ENCODE results near the gene MAP6D1.
"Not testable (repeated sequence)": the region's sequence is repeated elsewhere in the genome, so short reads cannot be mapped to it uniquely, and the experiment has no call there.

MAP6D1 gene

DNA sequence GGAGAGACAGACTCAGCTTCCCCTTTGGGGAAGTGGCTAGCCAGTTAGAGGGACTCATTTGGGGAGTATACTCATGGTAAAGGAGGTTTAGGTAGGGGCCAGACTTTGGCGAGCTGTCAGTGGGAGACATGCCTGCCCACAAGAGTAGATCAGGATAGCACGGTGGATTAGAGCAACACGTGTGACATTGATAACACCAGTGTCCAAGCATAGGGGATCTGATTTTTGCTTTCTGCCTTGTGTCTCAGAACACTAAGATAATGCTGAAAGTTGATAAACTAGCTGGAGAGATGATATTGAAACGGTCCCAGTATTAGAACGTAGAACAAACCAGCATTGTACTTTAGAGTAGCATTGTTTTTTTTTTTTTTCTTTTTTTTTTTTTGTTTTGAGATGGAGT is 25.9 kb downstream of the MAP6D1 start:
- no peak for DNase-seq (ENCODE audit: low spot score)

DNA sequence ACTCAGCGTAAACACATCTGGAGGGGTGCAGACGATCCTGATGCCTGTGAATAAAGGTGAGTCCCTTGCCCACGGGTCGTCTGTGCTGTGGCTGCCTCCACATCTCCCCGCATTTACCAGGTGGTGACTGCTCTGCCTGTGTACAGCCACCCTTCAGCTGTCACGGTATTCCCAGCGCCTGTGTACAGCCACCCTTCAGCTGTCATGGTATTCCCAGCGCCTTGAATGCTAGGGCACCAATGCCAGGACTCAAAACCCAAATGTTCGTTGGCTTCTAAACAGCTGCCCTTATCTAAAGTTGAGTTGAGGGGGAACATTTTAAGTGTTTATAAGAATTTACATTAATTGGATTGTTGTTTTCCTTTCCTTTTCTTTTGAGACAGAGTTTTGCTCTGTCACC is 27.4 kb downstream of the MAP6D1 start:
- no peak for DNase-seq (ENCODE audit: low spot score)

DNA sequence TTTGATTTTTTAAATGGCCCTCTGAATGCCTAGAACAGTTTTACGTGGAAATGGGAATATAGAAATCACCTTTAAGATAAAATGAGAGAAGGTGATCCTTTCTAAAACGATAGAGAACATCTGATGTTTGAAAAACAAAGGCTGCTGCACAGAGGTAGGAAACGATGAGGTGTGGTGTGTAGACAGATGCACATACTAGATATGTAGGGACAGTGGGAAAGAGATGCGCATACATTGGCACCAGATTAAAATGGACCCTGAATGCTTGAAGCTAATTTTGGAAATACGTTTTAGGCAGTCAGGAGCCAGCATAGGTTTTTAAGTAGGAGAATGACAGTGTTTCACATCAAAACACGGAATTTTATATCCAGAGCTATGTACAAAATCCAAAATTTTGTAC is 29.0 kb downstream of the MAP6D1 start:
- DNase-seq (ENCODE audit: low spot score): no peak

DNA sequence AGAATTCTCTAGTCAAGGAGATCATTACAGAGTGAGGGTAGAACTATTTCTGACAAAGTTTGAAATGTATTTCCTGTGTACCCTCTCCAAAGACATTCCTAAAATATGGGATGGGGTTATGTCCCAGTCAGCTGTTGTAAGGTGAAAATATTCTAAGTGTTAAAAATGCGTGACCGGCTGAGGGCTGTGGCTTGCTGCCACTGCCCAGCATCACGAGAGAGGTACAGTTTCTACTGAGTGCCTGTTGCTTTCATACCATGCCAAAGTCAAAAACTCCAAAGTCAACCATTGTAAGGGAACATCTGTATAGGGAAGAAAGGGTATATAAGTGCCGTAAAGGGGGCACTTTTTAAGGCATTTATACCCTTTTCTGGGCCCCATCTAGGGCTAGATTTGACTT is 30.9 kb downstream of the MAP6D1 start:
- DNase-seq (ENCODE audit: low spot score): no peak

DNA sequence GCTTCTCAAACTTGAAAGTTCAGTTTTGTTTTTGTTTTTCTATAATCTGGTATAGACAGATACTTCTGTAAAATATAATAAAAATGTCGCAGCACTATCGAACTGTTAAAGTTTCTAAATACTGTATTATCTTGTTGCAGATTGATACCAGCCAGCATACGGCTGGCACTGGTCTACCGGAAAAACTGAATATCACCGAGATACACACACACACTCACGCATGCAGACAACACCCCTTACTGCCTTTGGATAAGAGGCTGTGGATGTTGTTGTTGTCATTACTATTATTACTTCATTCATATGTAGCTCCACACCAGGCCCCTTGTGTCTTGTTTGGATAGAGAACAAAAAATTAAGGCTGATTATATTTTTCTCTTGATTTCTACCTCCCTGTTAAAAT is 32.4 kb downstream of the MAP6D1 start:
- DNase-seq (ENCODE audit: low spot score): no peak

DNA sequence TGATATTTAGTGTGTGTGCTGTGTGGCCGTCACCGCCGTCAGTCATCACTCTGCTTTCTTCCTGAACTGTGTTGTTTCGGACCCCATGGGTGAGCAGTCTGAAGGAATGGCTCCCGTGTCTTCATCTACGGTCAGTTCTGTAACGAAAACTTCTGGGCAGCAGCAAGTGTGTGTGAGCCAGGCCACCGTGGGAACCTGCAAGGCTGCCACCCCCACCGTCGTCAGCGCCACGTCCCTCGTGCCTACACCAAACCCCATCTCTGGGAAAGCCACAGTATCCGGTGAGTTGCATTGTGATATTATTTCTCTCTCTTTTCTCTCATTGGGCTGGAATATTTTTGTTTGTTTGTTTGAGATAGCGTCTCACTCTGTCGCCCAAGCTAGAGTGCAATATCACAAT is 34.7 kb downstream of the MAP6D1 start:
- no peak for DNase-seq (ENCODE audit: low spot score)

DNA sequence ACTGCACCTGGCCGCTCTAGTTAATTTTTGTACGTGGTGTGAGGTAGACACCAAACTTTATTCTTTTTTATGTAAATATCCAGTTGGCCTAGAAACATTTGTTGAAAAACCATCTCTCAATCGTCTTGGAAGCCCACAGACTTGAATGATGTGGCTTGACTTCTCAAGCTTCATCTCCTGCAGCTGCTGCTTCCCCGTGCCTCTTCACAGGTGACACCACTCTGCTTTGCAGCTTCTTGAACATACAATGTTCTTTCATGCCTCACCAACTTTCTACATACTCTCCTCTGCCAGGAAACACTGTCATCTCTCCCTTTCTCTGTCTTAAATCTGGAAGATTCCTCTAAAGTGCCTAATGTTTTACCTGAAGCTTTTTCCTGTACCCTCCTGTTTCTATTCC is 35.6 kb downstream of the MAP6D1 start:
- DNase-seq (ENCODE audit: low spot score): no peak

DNA sequence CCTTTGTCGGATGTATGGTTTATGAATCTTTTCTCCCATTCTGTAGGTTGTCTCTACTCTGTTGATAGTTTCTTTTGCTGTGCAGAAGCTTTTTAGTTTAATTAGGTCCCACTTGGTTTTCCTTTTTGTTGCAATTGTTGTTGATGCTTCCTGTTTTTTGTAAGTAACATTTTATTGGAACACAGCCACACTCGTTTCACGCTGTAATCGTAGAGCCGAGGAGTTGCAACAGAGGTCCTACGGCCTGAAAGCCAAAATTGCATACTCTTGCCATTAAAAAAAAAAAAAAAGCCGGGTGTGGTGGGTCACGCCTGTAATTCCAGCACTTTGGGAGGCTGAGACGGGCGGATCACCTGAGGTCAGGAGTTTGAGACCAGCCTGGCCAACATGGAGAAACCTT is 40.9 kb downstream of the MAP6D1 start:
- DNase-seq (ENCODE audit: low spot score): not testable (repeated sequence)

DNA sequence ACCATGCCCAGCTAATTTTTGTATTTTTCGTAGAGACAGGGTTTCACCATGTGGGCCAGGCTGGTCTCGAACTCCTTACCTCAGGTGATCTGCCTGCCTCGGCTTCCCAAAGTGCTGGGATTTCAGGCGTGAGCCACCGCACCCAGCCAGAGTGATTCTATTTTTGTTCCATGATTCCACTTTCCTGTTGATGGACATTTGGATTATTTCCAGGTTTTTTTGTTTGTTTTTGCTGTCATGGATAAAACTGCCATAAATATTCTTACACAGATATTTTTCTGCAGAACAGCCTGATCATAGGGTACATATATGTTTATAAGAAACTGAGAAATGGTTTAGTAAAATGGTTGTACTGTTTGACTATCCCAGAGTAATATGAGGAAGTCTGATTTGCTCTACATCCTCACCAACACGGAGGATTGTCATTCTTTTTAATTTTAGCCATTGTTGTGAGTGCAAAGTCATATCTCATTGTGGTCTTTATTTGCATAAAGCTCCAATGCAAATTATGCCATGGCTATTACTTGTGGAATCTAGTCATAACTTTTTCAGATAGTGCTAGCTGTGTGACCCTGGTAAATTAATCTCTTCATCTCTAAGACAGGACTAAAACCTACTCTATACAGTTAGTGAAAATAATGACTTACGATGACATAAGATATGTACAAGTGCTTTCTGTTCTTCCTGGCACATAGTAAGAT is 42.7 kb downstream of the MAP6D1 start:
- no peak for DNase-seq (ENCODE audit: low spot score)

DNA sequence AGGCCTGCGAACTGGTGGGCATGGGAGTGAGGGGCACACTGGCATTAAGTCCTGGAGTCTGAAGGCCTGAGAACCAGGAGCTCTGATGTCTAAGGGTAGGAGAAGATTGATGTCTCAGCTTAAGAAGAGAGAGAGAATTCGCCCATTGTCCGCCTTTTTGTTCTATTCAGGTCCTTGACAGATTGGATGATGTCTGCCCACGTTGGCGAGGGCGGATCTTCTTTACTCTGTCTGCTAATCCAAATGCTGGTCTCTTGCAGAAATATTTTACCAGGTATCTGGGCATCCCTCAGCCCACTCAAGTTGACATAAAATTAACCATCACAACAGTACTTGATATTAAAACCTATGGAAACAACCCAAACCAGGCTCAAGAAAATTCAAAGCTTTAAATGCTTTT is 44.1 kb downstream of the MAP6D1 start:
- no peak for DNase-seq (ENCODE audit: low spot score)

DNA sequence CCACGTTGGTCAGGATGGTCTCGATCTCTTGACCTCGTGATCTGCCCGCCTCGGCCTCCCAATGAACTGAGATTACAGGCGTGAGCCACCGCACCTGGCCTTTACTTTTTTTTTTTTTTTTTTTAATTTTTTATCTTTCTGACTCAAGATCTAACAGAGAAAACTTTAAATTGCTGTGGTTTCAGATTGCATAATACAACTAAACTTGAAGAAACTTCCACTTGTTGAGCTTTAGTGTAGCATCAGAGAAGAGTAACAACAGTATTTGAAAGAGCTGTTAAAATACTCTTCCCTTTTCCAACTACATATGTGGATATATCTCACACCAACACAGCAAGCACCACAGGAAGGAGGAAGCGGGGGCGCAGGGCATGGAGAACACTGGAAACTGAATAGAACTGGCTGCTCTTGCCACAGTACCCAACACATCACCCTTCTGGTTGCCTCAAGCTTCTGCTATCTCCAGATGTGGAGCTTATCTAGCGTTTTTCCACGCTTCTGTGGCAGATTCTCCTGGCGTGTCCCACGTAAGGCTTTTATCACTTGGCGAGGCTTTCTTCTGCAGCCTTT is 45.4 kb downstream of the MAP6D1 start:
- no peak for DNase-seq (ENCODE audit: low spot score)

DNA sequence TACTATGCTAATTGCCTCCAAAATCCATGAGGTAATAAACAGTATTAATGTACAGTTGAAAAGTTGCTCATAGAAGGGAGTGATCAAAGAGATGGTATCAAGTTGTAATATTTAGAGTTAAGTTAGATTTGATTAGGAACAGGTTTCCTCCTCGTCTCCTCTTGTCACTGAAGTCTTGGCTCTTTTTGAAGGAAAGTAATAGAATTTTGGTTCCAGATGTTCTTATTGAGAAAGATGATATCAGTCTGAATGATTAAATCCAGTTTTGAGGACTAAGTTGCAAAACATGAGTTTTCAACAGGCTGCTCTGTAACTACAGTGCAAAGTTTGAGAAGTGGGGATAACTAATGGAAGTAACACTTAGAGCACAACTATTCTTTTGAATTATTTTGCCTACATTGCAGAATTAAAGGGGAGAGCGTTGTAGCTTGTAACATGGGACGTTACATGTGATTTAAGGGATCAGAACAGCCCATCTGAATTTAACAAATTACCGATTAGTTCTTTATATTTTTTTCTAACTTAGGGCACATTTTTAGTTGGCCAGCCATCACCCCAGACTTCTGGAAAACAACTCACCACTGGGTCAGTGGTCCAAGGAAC is 48.3 kb downstream of the MAP6D1 start:
- DNase-seq (ENCODE audit: low spot score): no peak

DNA sequence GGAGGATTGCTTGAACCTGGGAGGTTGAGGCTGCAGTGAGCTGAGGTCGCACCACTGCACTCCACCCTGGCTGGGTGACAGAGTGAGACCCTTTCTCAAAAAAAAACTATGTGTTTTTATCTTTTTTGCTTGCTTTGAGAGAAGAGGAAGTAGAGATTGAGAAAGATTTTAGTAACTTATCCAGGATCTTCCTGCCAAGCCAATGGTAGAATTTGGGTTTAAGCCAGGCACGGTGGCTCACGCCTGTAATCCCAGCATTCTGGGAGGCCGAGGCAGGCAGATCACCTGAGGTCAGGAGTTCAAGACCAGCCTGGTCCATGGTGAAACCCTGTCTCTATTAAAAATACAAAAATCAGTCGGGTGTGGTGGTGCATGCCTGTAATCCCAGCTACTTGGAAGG is 48.9 kb downstream of the MAP6D1 start:
- not testable (repeated sequence) for DNase-seq (ENCODE audit: low spot score)

DNA sequence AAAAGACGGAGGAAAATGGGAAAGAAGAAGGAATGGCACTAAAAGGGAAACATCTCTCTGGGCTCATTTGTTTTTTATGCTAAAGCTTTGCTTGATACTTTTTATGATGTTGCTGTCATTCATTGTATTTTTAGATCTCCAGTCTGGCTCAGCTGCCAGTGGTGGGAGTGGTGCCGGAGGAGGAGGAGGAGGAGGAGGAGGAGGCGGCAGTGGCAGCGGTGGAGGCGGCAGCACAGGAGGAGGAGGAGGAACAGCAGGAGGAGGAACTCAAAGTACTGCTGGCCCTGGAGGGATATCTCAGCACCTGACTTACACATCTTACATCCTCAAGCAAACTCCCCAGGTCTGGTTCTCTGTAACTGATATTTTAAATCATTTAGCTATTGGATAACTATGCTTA is 49.6 kb downstream of the MAP6D1 start:
- no peak for DNase-seq (ENCODE audit: low spot score)

DNA sequence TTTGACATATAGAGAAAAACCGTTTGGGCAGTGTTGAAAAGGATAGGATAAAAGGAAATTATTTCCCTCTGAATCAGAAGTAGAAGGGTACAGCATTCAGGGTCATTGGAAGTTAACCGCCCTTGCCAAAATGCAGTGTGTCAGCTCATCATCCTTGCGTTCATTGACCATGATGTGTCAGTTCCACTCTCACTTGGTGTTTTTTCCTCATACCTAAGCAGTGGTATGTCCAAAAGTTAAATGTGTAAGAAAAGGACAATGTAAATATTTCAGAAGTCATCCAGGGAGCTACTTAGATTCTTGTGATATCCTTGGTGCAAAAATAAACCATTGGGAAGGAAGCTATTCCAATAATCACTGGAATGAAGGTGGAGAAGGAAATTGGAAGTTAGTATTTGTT is 50.7 kb downstream of the MAP6D1 start:
- DNase-seq (ENCODE audit: low spot score): no peak

DNA sequence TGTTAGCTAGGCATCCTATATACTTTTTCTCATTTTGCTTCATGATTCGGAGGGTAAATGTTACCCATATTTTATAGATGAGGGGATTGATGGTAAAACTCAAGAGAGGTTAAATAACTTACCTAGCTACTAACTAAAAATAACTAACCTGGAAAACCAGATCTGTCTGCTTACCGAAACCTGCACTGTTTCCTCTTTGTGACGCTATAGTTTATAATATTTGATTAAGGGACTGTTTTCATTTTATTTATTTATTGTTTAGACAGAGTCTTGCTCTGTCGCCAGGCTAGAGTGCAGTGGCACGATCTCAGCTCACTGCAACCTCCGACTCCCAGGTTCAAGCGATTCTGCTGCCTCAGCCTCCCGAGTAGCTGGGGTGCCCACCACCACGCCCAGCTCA is 55.9 kb downstream of the MAP6D1 start:
- DNase-seq (ENCODE audit: low spot score): no peak

DNA sequence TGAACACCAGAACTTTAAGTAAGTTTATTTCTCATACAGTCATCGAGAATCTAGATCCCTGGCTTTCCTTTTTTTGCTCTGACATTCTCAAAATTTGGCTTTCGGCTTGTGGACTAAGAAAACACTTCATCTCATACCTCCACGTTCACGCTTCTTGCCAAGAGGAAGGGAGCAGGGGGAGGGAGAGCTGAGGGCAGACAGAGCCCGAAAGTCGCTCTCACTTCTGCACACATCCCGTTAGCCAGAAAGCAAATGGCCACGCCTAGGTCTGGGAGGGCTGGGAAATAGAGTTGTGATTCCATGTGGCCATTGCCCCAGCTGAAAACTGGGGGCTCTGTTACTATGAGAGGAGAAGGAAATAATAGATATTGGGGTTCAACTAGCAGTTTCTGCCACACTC is 57.3 kb downstream of the MAP6D1 start:
- DNase-seq (ENCODE audit: low spot score): no peak

DNA sequence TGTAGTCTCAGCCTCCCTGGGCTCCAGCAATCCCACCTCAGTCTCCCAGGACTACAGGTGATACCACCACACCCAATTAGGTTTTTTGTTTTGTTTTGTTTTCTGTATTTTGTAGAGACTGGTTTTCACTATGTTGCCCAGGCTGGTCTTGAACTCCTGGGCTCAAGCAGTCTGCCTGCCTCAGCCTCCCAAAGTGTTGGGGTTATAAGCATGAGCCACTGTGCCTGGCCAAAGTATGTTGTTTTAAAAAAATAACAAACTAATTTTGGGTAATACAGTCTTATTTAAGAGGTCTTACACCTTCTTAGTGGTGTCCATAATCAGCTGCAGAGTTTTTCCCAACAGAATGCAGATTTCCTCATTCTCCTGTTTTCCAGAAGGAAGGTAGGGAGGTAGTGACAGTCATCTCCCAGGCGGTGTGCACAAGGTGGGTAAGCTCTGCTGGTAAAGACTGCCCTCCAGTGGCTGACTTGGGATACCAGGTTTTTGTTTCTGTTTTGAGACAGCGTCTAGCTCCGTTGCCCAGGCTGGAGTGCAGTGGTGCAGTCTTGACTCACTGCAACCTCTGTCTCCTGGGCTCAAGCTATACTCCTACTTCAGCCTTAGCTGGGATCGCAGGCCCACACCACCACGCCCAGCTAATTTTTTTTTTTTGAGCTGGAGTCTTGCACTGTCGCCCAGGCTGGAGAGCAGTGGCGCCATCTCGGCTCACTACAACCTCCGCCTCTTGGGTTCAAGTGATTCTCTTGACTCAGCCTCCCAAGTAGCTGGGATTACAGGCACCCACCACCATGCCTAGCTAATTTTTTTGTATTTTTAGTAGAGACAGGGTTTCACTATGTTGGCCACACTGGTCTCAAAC is 58.4 kb downstream of the MAP6D1 start:
- peak; percentile 75 for DNase-seq (ENCODE audit: low spot score)

DNA sequence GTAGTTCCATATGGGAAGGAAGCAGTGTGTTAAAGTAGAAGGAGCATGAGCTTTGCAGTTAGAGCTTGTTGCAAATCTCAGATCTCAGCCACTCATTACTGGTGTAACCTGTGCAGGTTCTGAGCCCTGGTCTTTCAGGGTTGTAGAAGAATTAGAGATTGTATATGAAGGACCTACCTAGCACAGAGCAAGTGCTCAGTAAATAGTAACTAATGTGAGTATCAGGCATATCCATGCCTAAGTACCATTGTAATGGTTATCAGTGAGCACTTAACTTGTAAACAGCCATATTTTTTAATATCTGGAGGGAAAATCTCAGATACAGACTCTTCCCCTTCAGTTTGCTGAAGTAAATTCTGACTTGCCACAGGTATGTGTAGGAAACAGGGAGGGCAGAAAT is 59.3 kb downstream of the MAP6D1 start:
- DNase-seq (ENCODE audit: low spot score): no peak

All from CD4-positive, alpha-beta T cell treated with Interleukin-15 for 4 hours (primary cell).